Measurements from ENCODE around the gene NPNT.

GRCh38 chr4:105994841-105995501, 99.7 kb downstream of the NPNT start:
- TF ChIP-seq ARNTL (CRISPR knock-in tag; IDR thresholded peaks at IDR 0.05; ENCODE audit: borderline replicate concordance, low read depth) (no peak), PATZ1 (CRISPR knock-in tag; IDR thresholded peaks at IDR 0.05; ENCODE audit: borderline replicate concordance) (no peak), ZNF70 (CRISPR knock-in tag; IDR thresholded peaks at IDR 0.05) (no peak), ZFP3 (CRISPR knock-in tag; IDR thresholded peaks at IDR 0.05) (no peak), CREB5 (CRISPR knock-in tag; IDR thresholded peaks at IDR 0.05; ENCODE audit: low read depth) (no peak)

Measured in SK-N-SH treated with all-trans-retinoic acid at 6 μM for 48 hours (cell line).